Upper lobe of right lung (tissue), 1 donor: ENCODE data around the gene HENMT1. TPM values are rescaled to one million over a fixed set of nuclear protein-coding genes. Genes with fewer than 3 reads are reported as not detected.

ENCODE experiments used
- ATAC-seq: fragments of 200-7000 bp; cut with Tn5 transposase; one replicate; pipeline ENCODE4 v1.9.1; 2020; ENCODE audit warnings: mild to moderate bottlenecking, moderate library complexity
- DNase-seq: peaks from one replicate; pipeline ENCODE4 v3.0.0-alpha.2; 2020
- H3K27ac ChIP-seq: fragments of 200-600 bp; one replicate; pipeline ENCODE4 v1.8.0; 2022
- H3K27me3 ChIP-seq: fragments of 200-600 bp; one replicate; pipeline ENCODE4 v1.8.0; 2022; ENCODE audit warnings: mild to moderate bottlenecking
- H3K36me3 ChIP-seq: fragments of 200-600 bp; one replicate; pipeline ENCODE4 v1.8.0; 2022
- H3K4me1 ChIP-seq: fragments of 200-600 bp; one replicate; pipeline ENCODE4 v1.8.0; 2022
- H3K4me3 ChIP-seq: fragments of 200-600 bp; one replicate; pipeline ENCODE4 v1.8.0; 2022; ENCODE audit warnings: mild to moderate bottlenecking
- H3K9me3 ChIP-seq: fragments of 200-600 bp; one replicate; pipeline ENCODE4 v1.8.0; 2022
- CTCF ChIP-seq: fragments of 200-600 bp; IDR thresholded peaks from one replicate; pipeline ENCODE4 v1.8.0; 2022; ENCODE audit warnings: antibody characterized with exemption
- intact Hi-C: fragments of 100-400 bp; cut with DNase I; formaldehyde crosslinking; loops from one replicate; pipeline ENCODE4 v1.11.0; 2022
- total RNA-seq: library from RNA; stranded (reverse); fragmentation: NEBNext Ultra II Directional; extraction: Animal tissue kit (Norgen Biotek cat#: 25700); gene quantifications from one replicate; pipeline ENCODE4 v1.2.1, GENCODE V29; 2021
- donor health status: DM: no; HTN: yes; CAD: no; lungs with severe emphysema.

Gene HENMT1
- total RNA-seq, 1 donor from 2014 or later: 5.6 TPM

GRCh38 chr1:108665771-108666170, 4.9 kb upstream of the HENMT1 start:
- Histone ChIP-seq H3K9me3 (no peaks in the 10 kb centered on the region), H3K36me3 (no peaks in the 10 kb centered on the region), H3K4me3 (no peak overlapping the region), H3K27me3 (no peaks in the 10 kb centered on the region), H3K27ac (no peak overlapping the region), H3K4me1 (no peaks in the 10 kb centered on the region)
- DNase-seq (no peak), ATAC-seq (no peak)
- TF ChIP-seq CTCF: no peak
- intact Hi-C loops: no loop called here

DNA sequence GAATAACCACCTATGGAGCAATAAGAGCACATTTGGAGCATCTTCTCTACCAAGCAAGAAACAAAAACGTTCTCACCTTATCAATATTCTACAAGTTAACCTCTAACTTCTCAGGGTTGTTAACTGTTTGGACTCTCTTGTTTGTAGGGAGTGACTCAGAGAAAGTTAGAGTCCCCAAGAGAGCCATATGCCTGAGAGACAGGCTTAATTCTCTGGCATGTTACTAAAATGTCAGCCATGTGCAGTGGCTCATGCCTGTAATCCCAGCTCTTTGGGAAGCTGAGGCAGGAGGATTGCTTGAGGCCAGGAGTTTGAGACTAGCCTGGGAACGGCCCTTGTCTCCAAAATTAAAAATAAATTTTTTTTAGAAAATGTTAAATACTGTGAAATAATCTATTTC, 4.2 kb upstream of the HENMT1 start:
- intact Hi-C loops: no loop called here
- no peaks in the 10 kb centered on the region for H3K9me3 ChIP-seq
- ATAC-seq (no peak), DNase-seq (no peak)
- H3K36me3 ChIP-seq: no peaks in the 10 kb centered on the region
- H3K4me3 ChIP-seq: no peak overlapping the region
- H3K27me3 ChIP-seq: no peaks in the 10 kb centered on the region
- no peaks in the 10 kb centered on the region for H3K4me1 ChIP-seq
- no peak for TF ChIP-seq CTCF
- H3K27ac ChIP-seq: no peak overlapping the region

DNA sequence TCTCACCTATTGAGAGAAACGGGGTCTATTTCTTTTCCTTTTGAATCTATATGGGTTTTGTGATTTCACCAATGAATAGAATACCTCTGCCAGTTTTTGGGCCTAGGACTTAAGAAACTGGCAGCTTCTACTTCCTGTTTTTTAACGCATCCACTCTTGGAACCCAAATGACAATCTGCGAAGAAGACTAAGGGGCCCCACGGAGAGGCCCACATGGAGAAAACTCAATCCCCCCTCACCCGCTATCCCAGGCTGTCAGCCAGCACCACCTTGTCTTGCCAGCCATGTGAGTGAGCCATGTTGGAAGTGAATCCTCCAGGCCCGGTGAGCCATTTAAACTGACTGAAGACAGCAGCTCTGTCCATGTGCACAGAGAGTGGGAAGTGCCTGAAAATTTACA, 3.6 kb upstream of the HENMT1 start:
- no peaks in the 10 kb centered on the region for H3K36me3 ChIP-seq
- H3K27me3 ChIP-seq: no peaks in the 10 kb centered on the region
- intact Hi-C loops: no loop called here
- ATAC-seq: no peak
- no peaks in the 10 kb centered on the region for H3K9me3 ChIP-seq
- peaks cover 1% of the 10 kb centered on the region for H3K4me1 ChIP-seq
- DNase-seq: no peak
- no peak overlapping the region for H3K27ac ChIP-seq
- no peak for TF ChIP-seq CTCF
- H3K4me3 ChIP-seq: no peak overlapping the region

DNA sequence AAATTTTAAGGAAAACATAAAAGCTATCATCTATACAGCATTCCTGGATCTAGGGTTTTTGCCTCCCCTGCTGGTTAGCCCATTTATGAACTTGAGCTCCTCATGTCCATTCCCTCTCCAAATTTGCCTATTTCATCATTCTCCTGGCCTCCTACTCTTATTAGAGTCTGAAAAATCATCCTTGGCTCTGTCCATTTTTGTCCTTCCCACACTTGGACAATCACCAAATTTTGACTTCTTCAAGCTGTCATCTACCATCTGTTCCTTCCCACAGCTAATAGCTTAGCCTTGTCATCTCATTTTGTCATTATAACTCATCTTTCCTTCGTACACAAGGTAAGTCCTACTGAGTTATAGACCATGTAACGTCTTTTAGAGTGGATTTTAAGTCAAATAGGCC, 2.2 kb upstream of the HENMT1 start:
- no peak for DNase-seq

GRCh38 chr1:108657356-108658080, 3.4 kb downstream of the HENMT1 start:
- Histone ChIP-seq H3K36me3 (no peaks in the 10 kb centered on the region), H3K9me3 (no peaks in the 10 kb centered on the region), H3K4me3 (no peak overlapping the region), H3K27ac (no peak overlapping the region), H3K27me3 (no peaks in the 10 kb centered on the region), H3K4me1 (peaks cover 3% of the 10 kb centered on the region)
- no peak for ATAC-seq
- no peak for TF ChIP-seq CTCF
- DNase-seq: no peak
- intact Hi-C loops: no loop called here

More for the DNA sequence above, 2.2 kb upstream of the HENMT1 start:
- H3K36me3 ChIP-seq: no peaks in the 10 kb centered on the region
- no peak for ATAC-seq
- H3K4me1 ChIP-seq: peaks cover 3% of the 10 kb centered on the region
- H3K9me3 ChIP-seq: no peaks in the 10 kb centered on the region
- TF ChIP-seq CTCF: no peak
- no peak overlapping the region for H3K27ac ChIP-seq
- no peaks in the 10 kb centered on the region for H3K27me3 ChIP-seq
- no peak overlapping the region for H3K4me3 ChIP-seq
- intact Hi-C loops: no loop called here
